Effector memory CD4-positive, alpha-beta T cell (primary cell): ENCODE measurements around the gene NDUFC2.
"Not testable (repeated sequence)": the region's sequence is repeated elsewhere in the genome, so short reads cannot be mapped to it uniquely, and the experiment has no call there.

Source experiments
- DNase-seq, 3 donors: peaks; one replicate each; pipeline ENCODE4 v3.0.0-alpha.2; 2020
- H3K27ac ChIP-seq: 2 replicates; pipeline ENCODE4 v1.7.0; 2013; ENCODE audit warnings: mild to moderate bottlenecking, low read length, moderate library complexity; ENCODE audit not compliant: insufficient read depth, poor library complexity, severe bottlenecking
- H3K27me3 ChIP-seq: replicated peaks from 2 replicates; pipeline ENCODE4 v1.7.0; 2013; ENCODE audit warnings: mild to moderate bottlenecking, low read length; ENCODE audit not compliant: insufficient read depth, control insufficient read depth, poor library complexity, severe bottlenecking
- H3K36me3 ChIP-seq: 2 replicates; pipeline ENCODE4 v1.7.0; 2013; ENCODE audit warnings: mild to moderate bottlenecking, low read length, moderate library complexity; ENCODE audit not compliant: control insufficient read depth, insufficient read depth
- H3K4me1 ChIP-seq: 2 replicates; pipeline ENCODE4 v1.7.0; 2013; ENCODE audit warnings: low read length, mild to moderate bottlenecking; ENCODE audit not compliant: control insufficient read depth, insufficient read depth, poor library complexity, severe bottlenecking
- H3K4me3 ChIP-seq: 2 replicates; pipeline ENCODE4 v1.7.0; 2013; ENCODE audit warnings: low read length, low read depth, mild to moderate bottlenecking; ENCODE audit not compliant: insufficient read depth, poor library complexity, severe bottlenecking
- H3K9me3 ChIP-seq: 2 replicates; pipeline ENCODE4 v1.7.0; 2013; ENCODE audit warnings: mild to moderate bottlenecking, low read length, moderate library complexity; ENCODE audit not compliant: control insufficient read depth

The NDUFC2 gene

GRCh38 chr11:78099666-78100065 is 20.0 kb upstream of the NDUFC2 start:
- H3K9me3 ChIP-seq, result no peaks in the 10 kb centered on the region
- no peak overlapping the region for H3K27ac ChIP-seq
- DNase-seq, result no peak
- H3K27me3 ChIP-seq, result no peaks in the 10 kb centered on the region
- H3K4me1 ChIP-seq, result no peaks in the 10 kb centered on the region
- no peak overlapping the region for H3K4me3 ChIP-seq
- peaks cover 14% of the 10 kb centered on the region for H3K36me3 ChIP-seq

- H3K27me3 ChIP-seq, result no peaks in the 10 kb centered on the region
- DNase-seq, result no peak
- no peak overlapping the region for H3K27ac ChIP-seq
- H3K4me1 ChIP-seq, result no peaks in the 10 kb centered on the region
- no peaks in the 10 kb centered on the region for H3K9me3 ChIP-seq
- no peak overlapping the region for H3K4me3 ChIP-seq
- H3K36me3 ChIP-seq, result peaks cover 14% of the 10 kb centered on the region
Measured at GRCh38 chr11:78097666-78098385, 18.2 kb upstream of the NDUFC2 start.

- Histone ChIP-seq H3K4me1 (no peaks in the 10 kb centered on the region), H3K36me3 (peaks cover 1% of the 10 kb centered on the region)
- DNase-seq, result no peak
Measured at GRCh38 chr11:78094250-78094649, 14.6 kb upstream of the NDUFC2 start.

GRCh38 chr11:78086521-78087074 is 6.9 kb upstream of the NDUFC2 start:
- not testable (repeated sequence) for H3K36me3 ChIP-seq, H3K4me1 ChIP-seq, DNase-seq, H3K9me3 ChIP-seq, H3K27me3 ChIP-seq, H3K27ac ChIP-seq, H3K4me3 ChIP-seq

More at GRCh38 chr11:78094250-78094649, 14.6 kb upstream of the NDUFC2 start:
- no peaks in the 10 kb centered on the region for H3K27me3 ChIP-seq
- H3K9me3 ChIP-seq, result no peaks in the 10 kb centered on the region
- no peak overlapping the region for H3K27ac ChIP-seq
- H3K4me3 ChIP-seq, result no peak overlapping the region

- no peaks in the 10 kb centered on the region for H3K4me1 ChIP-seq
- H3K27me3 ChIP-seq, result no peaks in the 10 kb centered on the region
- H3K9me3 ChIP-seq, result no peaks in the 10 kb centered on the region
- H3K27ac ChIP-seq, result no peak overlapping the region
- H3K36me3 ChIP-seq, result no peaks in the 10 kb centered on the region
- no peak overlapping the region for H3K4me3 ChIP-seq
- no peak for DNase-seq
Measured at GRCh38 chr11:78085972-78086371, 6.3 kb upstream of the NDUFC2 start.

- not testable (repeated sequence) for H3K27ac ChIP-seq, H3K9me3 ChIP-seq, H3K27me3 ChIP-seq, H3K36me3 ChIP-seq, H3K4me3 ChIP-seq, DNase-seq, H3K4me1 ChIP-seq
Measured at GRCh38 chr11:78084506-78084905, 4.8 kb upstream of the NDUFC2 start.

- H3K4me1 ChIP-seq, result peaks cover 10% of the 10 kb centered on the region
- no peak overlapping the region for H3K4me3 ChIP-seq
- H3K36me3 ChIP-seq, result no peaks in the 10 kb centered on the region
- H3K27me3 ChIP-seq, result no peaks in the 10 kb centered on the region
- no peak for DNase-seq
- no peaks in the 10 kb centered on the region for H3K9me3 ChIP-seq
- H3K27ac ChIP-seq, result no peak overlapping the region
Measured at GRCh38 chr11:78083021-78083420, 3.4 kb upstream of the NDUFC2 start.

- Histone ChIP-seq H3K27ac (no peak overlapping the region), H3K36me3 (no peaks in the 10 kb centered on the region), H3K27me3 (no peaks in the 10 kb centered on the region), H3K4me1 (peaks cover 16% of the 10 kb centered on the region), H3K4me3 (no peak overlapping the region), H3K9me3 (no peaks in the 10 kb centered on the region)
- no peak for DNase-seq
Measured at GRCh38 chr11:78082146-78082545, 2.5 kb upstream of the NDUFC2 start.

GRCh38 chr11:78081583-78081982 is 1.9 kb upstream of the NDUFC2 start:
- no peak for DNase-seq
- Histone ChIP-seq H3K4me1 (peaks cover 21% of the 10 kb centered on the region), H3K27me3 (no peaks in the 10 kb centered on the region), H3K36me3 (no peaks in the 10 kb centered on the region), H3K9me3 (no peaks in the 10 kb centered on the region), H3K27ac (no peak overlapping the region), H3K4me3 (no peak overlapping the region)

- Histone ChIP-seq H3K9me3 (no peaks in the 10 kb centered on the region), H3K36me3 (no peaks in the 10 kb centered on the region), H3K4me3 (no peak overlapping the region), H3K4me1 (peaks cover 25% of the 10 kb centered on the region), H3K27me3 (no peaks in the 10 kb centered on the region), H3K27ac (no peak overlapping the region)
- DNase-seq, result no peak
Measured at GRCh38 chr11:78080818-78081495, 1.3 kb upstream of the NDUFC2 start.
